HG02981 (cell line): ENCODE measurements around the gene FBXW4.

Experiments
- ATAC-seq: cut with Tn5 transposase; IDR thresholded peaks from one replicate; pipeline ENCODE4 v1.9.1; 2021; ENCODE audit warnings: mild to moderate bottlenecking, moderate library complexity; ENCODE audit not compliant: unreplicated experiment

The FBXW4 gene, protein sequence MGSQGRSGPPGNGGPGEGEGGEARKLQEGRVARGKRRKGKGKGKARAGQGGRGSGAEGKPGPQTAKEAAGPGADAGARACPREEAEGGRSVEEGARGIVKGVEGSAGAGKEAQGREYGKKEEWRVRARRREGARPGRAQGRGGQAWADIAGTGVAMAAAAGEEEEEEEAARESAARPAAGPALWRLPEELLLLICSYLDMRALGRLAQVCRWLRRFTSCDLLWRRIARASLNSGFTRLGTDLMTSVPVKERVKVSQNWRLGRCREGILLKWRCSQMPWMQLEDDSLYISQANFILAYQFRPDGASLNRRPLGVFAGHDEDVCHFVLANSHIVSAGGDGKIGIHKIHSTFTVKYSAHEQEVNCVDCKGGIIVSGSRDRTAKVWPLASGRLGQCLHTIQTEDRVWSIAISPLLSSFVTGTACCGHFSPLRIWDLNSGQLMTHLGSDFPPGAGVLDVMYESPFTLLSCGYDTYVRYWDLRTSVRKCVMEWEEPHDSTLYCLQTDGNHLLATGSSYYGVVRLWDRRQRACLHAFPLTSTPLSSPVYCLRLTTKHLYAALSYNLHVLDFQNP

GRCh38 chr10:101694674-101695403, at the start of gene FBXW4:
Gene FBXW4 (minus strand): TSS chr10:101695170. CDS start chr10:101695105, 65 bp downstream.
- peak; percentile 64 for ATAC-seq

- ATAC-seq: no peak
Measured at GRCh38 chr10:101744267-101744666, 49.3 kb upstream of the FBXW4 start.

DNA sequence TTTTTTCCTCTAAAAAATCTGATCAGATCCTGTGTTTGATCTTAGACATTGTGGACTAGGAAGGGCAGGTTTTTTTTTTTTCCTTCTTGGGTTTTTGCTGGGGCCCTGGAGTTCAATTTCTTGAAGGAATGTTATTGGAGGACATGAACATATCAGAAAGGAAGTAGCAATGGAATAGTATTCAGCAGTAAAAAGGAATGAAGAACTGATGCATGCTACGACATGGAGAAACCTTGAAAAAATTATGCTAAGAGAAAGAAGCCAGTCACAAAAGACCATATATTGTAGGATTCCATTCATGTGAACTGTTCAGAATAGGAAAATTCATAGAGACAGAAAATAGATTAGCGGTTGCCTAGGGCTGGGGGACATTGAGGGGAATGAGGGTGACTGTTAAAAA, 47.0 kb upstream of the FBXW4 start:
- ATAC-seq: no peak

DNA sequence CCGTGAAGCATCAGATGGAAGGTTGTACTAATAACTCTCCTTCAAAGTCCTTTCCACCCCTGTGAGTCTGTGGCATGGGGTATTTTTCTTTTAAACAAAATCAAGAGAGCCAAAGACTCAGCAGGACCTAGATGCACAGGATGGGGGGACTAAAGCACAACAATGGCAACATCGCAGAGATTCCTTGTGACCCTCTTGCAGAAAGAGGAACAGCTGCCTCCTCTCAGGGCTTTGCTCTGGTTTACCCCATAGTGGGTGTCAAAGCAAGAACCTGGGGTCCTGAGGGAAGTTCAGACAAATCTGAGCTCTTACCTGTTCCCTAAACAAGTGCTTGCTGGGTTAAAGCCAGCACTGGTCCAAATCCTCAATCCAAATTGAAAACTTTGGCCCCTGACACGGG, 41.7 kb upstream of the FBXW4 start:
- no peak for ATAC-seq

DNA sequence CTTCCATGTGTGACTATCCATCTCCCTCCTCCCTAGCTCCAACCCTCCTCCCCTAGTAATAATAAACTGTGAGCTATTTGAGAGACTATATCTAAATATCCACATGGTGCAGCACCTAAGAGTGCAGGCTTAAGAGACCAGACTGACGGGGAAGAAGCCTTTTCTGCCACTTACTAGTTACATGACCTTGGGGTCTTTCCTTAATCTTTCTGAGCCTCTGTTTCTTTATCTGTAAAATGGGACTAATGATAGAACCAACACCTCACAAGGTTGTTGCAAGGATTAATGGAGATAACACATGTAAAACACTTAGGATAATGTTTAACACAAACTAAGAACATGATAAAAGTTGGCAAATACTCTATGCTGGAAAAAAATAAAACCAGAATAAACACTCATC, 37.1 kb upstream of the FBXW4 start:
- ATAC-seq: no peak

DNA sequence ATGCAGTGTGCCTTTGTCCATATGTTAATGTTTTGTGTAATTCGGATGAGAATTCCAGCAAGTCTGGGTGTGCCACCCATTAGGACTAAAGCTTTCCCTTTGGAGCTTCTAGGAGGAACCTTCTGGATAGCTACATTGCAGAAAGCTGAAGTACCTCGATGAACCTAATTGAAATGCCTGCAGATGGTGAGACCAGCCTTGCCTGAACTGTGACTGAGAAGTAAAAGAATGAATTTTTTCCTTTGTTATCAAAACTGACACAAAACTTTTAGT, 31.1 kb upstream of the FBXW4 start:
- ATAC-seq: no peak

- no peak for ATAC-seq
Measured at GRCh38 chr10:101725296-101726114, 30.5 kb upstream of the FBXW4 start.

- ATAC-seq: no peak
Measured at GRCh38 chr10:101724446-101724845, 29.5 kb upstream of the FBXW4 start.

DNA sequence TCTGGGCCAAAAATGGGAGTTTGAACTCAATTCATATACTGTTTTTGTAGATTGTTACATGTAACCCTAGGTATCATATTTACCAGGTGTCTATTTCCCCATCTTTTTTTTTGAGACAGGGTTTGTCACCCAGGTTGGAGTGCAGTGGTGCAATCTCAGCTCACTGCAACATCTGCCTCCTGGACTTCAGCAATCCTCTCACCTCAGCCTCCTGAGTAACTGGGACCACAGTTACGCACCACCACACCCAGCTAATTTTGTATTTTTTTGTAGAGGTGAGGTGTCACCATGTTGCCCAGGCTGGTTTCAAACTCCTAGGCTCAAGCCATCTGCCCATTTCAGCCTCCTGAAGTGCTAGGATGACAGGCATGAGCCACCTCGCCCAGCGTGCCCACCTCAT, 28.2 kb upstream of the FBXW4 start:
- ATAC-seq: no peak

GRCh38 chr10:101721806-101722205, 26.8 kb upstream of the FBXW4 start:
- no peak for ATAC-seq

DNA sequence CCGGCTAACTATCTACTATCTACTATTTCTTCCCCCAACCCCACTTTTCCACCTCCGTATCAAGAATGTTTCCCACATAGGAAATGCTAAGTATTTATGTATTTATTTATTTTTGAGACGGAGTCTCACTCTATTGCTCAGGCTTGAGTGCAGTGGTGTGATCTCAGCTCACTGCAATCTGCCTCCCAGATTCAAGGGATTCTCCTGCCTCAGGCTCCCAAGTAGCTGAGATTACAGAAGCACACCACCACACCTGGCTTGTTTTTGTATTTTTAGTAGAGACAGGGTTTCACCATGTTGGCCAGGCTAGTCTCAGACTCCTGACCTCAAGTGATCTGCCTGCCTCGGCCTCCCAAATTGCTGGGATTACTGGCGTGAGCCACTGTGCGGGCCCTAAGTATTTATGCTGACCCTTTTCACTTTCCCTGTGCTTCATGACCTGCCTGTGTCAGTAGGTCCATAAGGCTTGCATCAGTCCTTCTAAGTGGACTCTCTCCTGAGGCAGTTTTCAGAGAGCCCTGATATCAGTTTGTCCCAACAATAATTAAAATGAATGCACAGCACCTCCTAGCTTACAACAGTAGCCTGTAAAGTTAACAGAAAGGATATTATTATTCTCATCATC, 25.7 kb upstream of the FBXW4 start:
- no peak for ATAC-seq

- ATAC-seq: no peak
Measured at GRCh38 chr10:101718690-101719275, 23.8 kb upstream of the FBXW4 start.

DNA sequence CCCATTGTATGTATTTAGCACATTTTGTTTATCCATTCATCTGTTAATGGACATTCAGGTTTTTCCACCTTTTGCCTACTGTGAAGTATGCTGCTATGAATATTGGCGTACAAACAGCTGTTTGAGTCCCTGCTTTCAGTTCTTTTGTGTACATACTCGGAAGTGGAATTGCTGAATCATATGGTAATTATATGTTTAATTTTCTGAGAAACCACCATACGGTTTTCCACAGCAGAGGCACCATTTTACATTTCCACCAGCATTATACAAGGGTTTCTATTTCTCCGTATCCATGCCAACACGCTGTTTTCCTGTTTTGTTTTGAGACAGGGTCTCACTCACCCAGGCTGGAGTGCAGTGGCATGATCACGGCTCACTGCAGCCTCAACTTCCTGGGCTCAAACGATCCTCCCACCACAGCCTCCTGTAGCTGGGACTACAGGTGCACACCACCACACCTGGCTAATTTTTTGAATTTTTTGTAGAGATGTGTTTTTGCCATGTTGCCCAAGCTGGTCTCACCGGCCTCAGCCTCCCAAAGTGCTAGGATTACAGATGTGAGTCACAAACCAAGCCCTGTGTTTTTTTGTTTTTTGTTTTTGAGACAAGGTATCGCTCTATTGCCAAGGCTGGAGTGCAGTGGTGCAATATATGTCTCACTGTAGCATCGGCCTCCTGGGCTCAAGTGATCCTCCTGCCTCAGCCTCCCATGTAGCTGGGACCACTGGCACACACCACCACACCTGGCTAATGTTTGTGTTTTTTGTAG, 22.1 kb upstream of the FBXW4 start:
- no peak for ATAC-seq

DNA sequence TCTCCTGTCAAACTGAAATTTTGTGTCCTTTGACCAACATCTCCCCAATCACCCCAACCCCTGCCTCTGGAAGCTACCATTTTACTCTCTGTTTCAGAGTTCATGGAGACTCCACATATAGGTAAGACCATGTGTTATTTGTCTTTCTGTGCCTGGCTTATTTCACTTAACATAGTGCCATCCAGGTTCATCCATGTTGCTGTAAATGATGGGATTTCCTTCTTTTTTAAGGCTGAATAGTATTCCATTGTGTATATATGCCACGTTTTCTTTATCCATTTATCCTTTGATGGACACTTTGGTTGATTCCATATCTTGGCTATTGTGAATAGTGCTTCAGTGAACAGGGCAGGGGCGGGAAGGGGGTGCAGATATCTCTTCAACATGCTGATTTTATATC, 18.0 kb upstream of the FBXW4 start:
- ATAC-seq: no peak

DNA sequence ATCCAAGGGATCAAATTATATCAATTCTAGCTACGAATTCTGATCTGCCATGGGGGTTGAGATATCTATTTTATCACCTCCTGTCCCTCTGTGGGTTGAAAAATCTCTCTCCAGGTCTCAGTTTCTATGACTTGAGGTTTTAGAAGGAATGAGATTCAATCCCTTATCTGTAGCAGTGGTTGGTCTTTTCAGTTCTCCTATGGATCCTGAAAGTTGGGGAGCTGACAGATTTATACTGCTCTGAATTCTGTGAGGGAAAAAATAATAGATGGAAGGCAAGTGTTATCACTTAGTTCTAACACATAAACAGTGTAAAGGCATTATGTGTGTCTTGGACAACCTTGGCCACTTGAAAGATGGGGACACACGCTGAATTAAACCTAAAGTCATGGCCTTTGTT, 15.8 kb upstream of the FBXW4 start:
- no peak for ATAC-seq

DNA sequence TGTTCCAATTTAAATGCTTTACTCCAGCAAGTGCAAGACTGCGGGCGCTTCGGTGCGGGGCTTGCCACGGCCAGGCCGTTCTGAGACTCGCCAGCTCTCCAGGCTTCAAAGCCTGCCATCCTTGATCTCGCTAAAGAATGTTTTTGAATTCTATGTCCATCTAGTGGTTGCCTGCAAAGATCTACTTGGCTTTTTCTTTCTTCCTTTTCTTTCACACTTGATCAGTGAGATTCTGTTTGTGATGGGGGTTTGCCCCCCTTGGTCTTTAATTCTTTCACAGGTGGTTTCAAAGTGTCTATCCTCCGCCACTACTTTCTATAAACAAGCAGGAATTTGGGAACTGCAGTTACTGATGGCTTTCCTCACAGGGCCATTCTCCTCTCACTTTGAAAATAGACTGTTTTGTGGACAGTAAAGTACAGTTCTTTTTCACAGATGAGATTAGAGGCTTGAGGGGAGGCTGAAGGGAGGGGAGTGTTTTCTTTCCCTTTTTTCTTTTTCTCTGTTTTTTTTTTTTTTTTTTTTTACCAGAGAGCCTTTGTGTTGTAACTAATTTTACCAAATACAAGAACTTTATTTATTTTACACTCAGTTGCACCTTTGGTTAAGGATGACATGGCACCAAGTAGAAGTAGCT, 15.2 kb upstream of the FBXW4 start:
- no peak for ATAC-seq

DNA sequence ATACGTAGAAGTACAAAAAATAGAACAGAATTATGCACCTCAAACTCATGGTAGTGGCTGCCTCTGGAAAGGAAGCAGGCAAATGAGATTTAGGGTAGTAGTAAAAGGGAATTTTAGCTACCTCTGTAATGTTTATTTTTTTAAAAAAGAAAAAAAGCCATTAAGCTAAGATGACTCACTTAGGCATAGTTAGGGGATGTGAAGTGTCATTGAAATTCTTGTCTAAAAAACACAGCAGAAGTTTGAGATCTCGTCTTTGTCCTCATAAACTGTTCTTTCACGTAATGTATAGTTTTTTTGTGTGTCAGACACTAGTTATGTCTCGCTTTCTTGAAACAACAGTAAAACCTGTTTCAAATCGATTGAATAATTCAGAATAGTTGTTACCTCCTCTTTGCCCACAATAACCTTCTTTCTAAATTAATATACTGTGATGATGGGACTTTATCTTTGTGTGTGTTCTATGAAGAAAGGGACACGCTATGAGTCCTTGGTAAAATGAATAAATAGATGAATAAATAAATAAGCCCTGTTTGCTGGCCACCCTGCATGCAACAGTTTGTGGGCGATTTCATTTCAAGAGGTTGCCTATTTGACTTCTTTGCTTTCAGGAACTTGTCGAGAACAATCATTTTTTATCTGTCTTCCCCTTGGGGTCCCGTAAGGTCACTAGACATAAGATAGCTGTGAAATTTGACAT, 14.5 kb upstream of the FBXW4 start:
- no peak for ATAC-seq

DNA sequence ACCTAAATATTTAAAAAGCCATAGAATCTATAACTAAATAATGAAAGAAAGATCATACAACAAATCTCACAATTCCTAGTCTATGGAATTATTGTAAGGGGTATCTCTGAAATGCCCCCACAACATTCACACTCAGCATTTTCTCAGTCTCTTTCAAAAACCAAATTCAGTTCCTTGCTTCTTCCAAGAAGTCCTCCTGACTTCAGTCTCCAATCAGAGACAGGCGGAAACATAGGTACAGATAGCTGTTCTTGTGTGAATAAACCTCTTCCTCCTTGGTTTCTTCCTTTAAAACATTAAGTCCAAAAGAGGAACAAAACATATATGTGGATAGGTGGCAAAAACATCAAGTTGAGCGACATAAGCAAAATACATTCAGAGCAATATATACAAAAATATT, 13.9 kb upstream of the FBXW4 start:
- ATAC-seq: no peak

DNA sequence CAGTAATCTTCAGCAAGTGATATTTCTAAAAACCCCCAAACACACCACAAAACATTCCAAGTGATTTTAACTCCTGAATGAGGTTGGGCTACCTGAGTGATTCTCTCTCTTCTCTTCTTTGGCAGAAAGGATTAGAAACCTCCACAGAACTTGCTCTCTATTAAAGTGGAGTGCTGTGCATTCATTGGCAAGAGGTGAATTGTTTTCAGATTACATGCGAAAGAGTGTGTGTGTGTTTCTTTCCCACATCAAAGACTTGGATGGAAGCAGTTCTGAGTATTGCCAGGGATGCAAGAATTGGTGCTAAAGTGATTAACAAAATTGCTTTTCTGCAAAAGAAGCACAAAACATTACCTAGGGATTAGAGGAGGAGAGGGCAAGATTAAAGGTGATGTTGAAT, 13.1 kb upstream of the FBXW4 start:
- no peak for ATAC-seq
